Lower leg skin (tissue), 3 donors: ENCODE data around the gene FRG2C.
"Not testable (repeated sequence)": the region's sequence is repeated elsewhere in the genome, so short reads cannot be mapped to it uniquely, and the experiment has no call there.

ENCODE experiments used
- POLR2A ChIP-seq, 2 donors: fragments of 450-650 bp; IDR thresholded peaks; one replicate each; pipeline ENCODE4 v1.6.1; 2016 to 2017; ENCODE audit warnings: antibody characterized with exemption in 2 of 2, mild to moderate bottlenecking in 1 of 2, moderate library complexity in 1 of 2
- TF ChIP-seq, protein P1 (sequence below), 3 donors: fragments of 450-650 bp; IDR thresholded peaks; one replicate each; pipeline ENCODE4 v1.5.1; 2016; ENCODE audit warnings: antibody characterized with exemption in 3 of 3, mild to moderate bottlenecking in 3 of 3, moderate library complexity in 2 of 3

DNA sequence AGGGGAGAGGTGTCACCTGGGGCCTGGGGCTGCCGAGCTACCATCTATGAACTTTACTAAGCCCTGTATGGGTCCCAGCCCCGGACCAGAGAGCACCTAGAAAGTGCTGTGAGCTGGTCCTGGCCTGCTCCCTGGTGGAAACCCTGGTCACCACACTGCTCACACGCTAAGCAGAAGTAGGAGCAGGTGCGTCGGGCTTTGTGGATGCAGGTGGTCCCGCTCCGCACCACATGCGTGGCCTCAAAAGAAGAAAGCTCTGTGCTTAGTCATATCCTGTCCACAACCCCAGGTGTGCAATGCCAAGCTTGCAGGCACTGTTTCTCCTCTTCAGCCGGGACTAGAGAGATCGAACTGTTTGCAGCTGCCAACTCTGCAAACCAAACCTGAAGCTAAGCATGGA, 42.4 kb upstream of the FRG2C start:
- TF ChIP-seq, protein P1, sequence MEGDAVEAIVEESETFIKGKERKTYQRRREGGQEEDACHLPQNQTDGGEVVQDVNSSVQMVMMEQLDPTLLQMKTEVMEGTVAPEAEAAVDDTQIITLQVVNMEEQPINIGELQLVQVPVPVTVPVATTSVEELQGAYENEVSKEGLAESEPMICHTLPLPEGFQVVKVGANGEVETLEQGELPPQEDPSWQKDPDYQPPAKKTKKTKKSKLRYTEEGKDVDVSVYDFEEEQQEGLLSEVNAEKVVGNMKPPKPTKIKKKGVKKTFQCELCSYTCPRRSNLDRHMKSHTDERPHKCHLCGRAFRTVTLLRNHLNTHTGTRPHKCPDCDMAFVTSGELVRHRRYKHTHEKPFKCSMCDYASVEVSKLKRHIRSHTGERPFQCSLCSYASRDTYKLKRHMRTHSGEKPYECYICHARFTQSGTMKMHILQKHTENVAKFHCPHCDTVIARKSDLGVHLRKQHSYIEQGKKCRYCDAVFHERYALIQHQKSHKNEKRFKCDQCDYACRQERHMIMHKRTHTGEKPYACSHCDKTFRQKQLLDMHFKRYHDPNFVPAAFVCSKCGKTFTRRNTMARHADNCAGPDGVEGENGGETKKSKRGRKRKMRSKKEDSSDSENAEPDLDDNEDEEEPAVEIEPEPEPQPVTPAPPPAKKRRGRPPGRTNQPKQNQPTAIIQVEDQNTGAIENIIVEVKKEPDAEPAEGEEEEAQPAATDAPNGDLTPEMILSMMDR (IDR thresholded peaks at IDR 0.05), result not testable (repeated sequence)
- TF ChIP-seq POLR2A (IDR thresholded peaks at IDR 0.05), result not testable (repeated sequence)
